ENCODE results near the gene SAMD15.

Gene SAMD15

GRCh38 chr14:77424862-77425261 lies 47.7 kb downstream of the SAMD15 start:
- TF ChIP-seq TAF1 (IDR thresholded peaks at IDR 0.05; ENCODE audit: borderline replicate concordance, insufficient read depth, low read length) = no peak
- TF ChIP-seq SIN3A (IDR thresholded peaks at IDR 0.05; ENCODE audit: borderline replicate concordance, insufficient read depth, low read length) = no peak
- TF ChIP-seq FOXP2 (optimal IDR thresholded peaks at IDR 0.05; ENCODE audit: borderline replicate concordance, extremely low read depth, extremely low read length, insufficient read depth) = no peak
- TF ChIP-seq REST (IDR thresholded peaks at IDR 0.05; ENCODE audit: insufficient read depth in 1 of 2, low read depth in 2 of 2, low read length in 2 of 2) = no peak
- TF ChIP-seq POLR2AphosphoS5 (IDR thresholded peaks at IDR 0.05; ENCODE audit: low read depth, low read length) = no peak

- TF ChIP-seq SIN3A (IDR thresholded peaks at IDR 0.05; ENCODE audit: borderline replicate concordance, insufficient read depth, low read length) = no peak
- no peak for TF ChIP-seq FOXP2 (optimal IDR thresholded peaks at IDR 0.05; ENCODE audit: borderline replicate concordance, extremely low read depth, extremely low read length, insufficient read depth)
- no peak for TF ChIP-seq TAF1 (IDR thresholded peaks at IDR 0.05; ENCODE audit: borderline replicate concordance, insufficient read depth, low read length)
These were observed 49.2 kb downstream of the SAMD15 start for GRCh38 chr14:77426396-77426795.

GRCh38 chr14:77436042-77436441 lies 58.9 kb downstream of the SAMD15 start:
- TF ChIP-seq SIN3A (IDR thresholded peaks at IDR 0.05; ENCODE audit: borderline replicate concordance, insufficient read depth, low read length) = no peak
- no peak for TF ChIP-seq FOXP2 (optimal IDR thresholded peaks at IDR 0.05; ENCODE audit: borderline replicate concordance, extremely low read depth, extremely low read length, insufficient read depth)
- TF ChIP-seq REST (IDR thresholded peaks at IDR 0.05; ENCODE audit: insufficient read depth in 1 of 2, low read depth in 2 of 2, low read length in 2 of 2) = no peak
- TF ChIP-seq POLR2AphosphoS5 (IDR thresholded peaks at IDR 0.05; ENCODE audit: low read depth, low read length) = no peak
- TF ChIP-seq TAF1 (IDR thresholded peaks at IDR 0.05; ENCODE audit: borderline replicate concordance, insufficient read depth, low read length) = no peak

- TF ChIP-seq SIN3A (IDR thresholded peaks at IDR 0.05; ENCODE audit: borderline replicate concordance, insufficient read depth, low read length) = no peak
- TF ChIP-seq REST (IDR thresholded peaks at IDR 0.05; ENCODE audit: insufficient read depth in 1 of 2, low read depth in 2 of 2, low read length in 2 of 2) = no peak
- TF ChIP-seq POLR2AphosphoS5 (IDR thresholded peaks at IDR 0.05; ENCODE audit: low read depth, low read length) = no peak
- no peak for TF ChIP-seq TAF1 (IDR thresholded peaks at IDR 0.05; ENCODE audit: borderline replicate concordance, insufficient read depth, low read length)
- no peak for TF ChIP-seq FOXP2 (optimal IDR thresholded peaks at IDR 0.05; ENCODE audit: borderline replicate concordance, extremely low read depth, extremely low read length, insufficient read depth)
These were observed 61.4 kb downstream of the SAMD15 start for GRCh38 chr14:77438596-77438995.

- no peak for TF ChIP-seq FOXP2 (optimal IDR thresholded peaks at IDR 0.05; ENCODE audit: borderline replicate concordance, extremely low read depth, extremely low read length, insufficient read depth)
- no peak for TF ChIP-seq POLR2AphosphoS5 (IDR thresholded peaks at IDR 0.05; ENCODE audit: low read depth, low read length)
- TF ChIP-seq REST (IDR thresholded peaks at IDR 0.05; ENCODE audit: insufficient read depth in 1 of 2, low read depth in 2 of 2, low read length in 2 of 2) = no peak
- no peak for TF ChIP-seq SIN3A (IDR thresholded peaks at IDR 0.05; ENCODE audit: borderline replicate concordance, insufficient read depth, low read length)
- no peak for TF ChIP-seq TAF1 (IDR thresholded peaks at IDR 0.05; ENCODE audit: borderline replicate concordance, insufficient read depth, low read length)
These were observed 62.7 kb downstream of the SAMD15 start for GRCh38 chr14:77439861-77440260.
